Spleen (tissue), 7 donors: Measurements from ENCODE around the gene TOP2B.

Experiments
- CTCF ChIP-seq, 11 experiments: fragments of 200-600 bp in 7 of 11; fragments of 450-650 bp in 4 of 11; sonication (generic) in 4 of 11; IDR thresholded peaks in 8 of 11; conservative IDR thresholded peaks in 3 of 11; 1 replicate in 7 of 11; 2 replicates in 4 of 11; pipeline versions ENCODE4 v1.4.0 to v1.8.0; 2016 to 2021; ENCODE audit warnings: antibody characterized with exemption in 11 of 11, inconsistent platforms in 4 of 11, mild to moderate bottlenecking in 1 of 11
- POLR2AphosphoS5 ChIP-seq, 3 donors: sonication (generic); formaldehyde crosslinking; IDR thresholded peaks; one replicate each; pipeline ENCODE4 v1.5.1; 2017; ENCODE audit warnings: antibody characterized with exemption in 3 of 3
- donor health status: DM: no; HTN: no; CAD: no; lungs with moderate emphysema.
- donor health status: DM: no; HTN: no; CAD: no.
- donor health status: DM: no; HTN: no; CAD: no.

- TF ChIP-seq CTCF (IDR thresholded peaks at IDR 0.05 in 8 of 11, conservative IDR thresholded peaks at IDR 0.05 in 3 of 11) (no peak), POLR2AphosphoS5 (IDR thresholded peaks at IDR 0.05) (no peak)
These were observed 53.5 kb downstream of the TOP2B start for GRCh38 chr3:25611193-25611592.
